Activated CD4-positive, alpha-beta T cell treated with anti-CD3 and anti-CD28 coated beads, Interleukin-2, amount 10 ng/mL, durations not matched to agents 24 days and 14 days (primary cell): ENCODE results near the gene PAWR. TPM values are rescaled to one million over a fixed set of nuclear protein-coding genes. Genes with fewer than 3 reads are reported as not detected.
"Not testable (repeated sequence)": the region's sequence is repeated elsewhere in the genome, so short reads cannot be mapped to it uniquely, and the experiment has no call there.

Source experiments
- DNase-seq: peaks from one replicate; pipeline ENCODE4 v3.0.0; 2022
- H3K27ac Mint-ChIP-seq: one replicate; pipeline ENCODE4 v1.8.0; 2022; ENCODE audit warnings: mild to moderate bottlenecking, mixed read lengths
- H3K27me3 Mint-ChIP-seq: one replicate; pipeline ENCODE4 v1.8.0; 2022; ENCODE audit warnings: mixed read lengths
- H3K36me3 Mint-ChIP-seq: one replicate; pipeline ENCODE4 v1.8.0; 2022; ENCODE audit warnings: low read depth, mild to moderate bottlenecking, mixed read lengths
- H3K4me1 Mint-ChIP-seq: one replicate; pipeline ENCODE4 v1.8.0; 2021; ENCODE audit warnings: mixed read lengths
- H3K4me3 Mint-ChIP-seq: one replicate; pipeline ENCODE4 v1.8.0; 2022; ENCODE audit warnings: mild to moderate bottlenecking, moderate library complexity, mixed read lengths
- H3K9me3 Mint-ChIP-seq: one replicate; pipeline ENCODE4 v1.8.0; 2021; ENCODE audit warnings: mixed read lengths
- intact Hi-C: fragments of 100-400 bp; cut with micrococcal nuclease; formaldehyde crosslinking; loops from one replicate; pipeline ENCODE4 v1.15.1; 2023
- total RNA-seq: library from RNA; stranded (reverse); gene quantifications from 2 replicates; pipeline ENCODE4 v1.2.3, GENCODE V29; 2022

Gene PAWR
- total RNA-seq, 1 donor from 2014 or later, result 7.5 TPM

DNA sequence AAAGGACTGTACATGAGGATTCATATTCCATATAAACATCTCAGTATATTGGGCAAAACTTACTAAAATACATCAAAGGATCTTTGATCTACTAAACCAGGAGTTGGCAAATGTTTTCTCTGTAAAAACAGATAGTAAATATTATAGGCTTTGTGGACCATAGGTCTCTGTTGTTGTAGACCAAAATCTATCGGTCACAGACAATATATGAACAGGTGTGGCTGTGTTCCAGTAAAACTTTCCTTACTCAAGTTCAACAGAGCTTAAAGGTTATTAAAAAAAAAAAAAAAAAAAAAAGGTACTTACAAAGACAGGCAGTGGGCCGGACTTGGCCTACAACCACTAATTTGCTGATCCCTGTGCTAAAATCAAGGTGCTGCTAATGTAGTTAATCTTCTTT, 40.3 kb downstream of the PAWR start:
- Mint-ChIP-seq H3K36me3 (no peaks in the 10 kb centered on the region), H3K27me3 (peaks cover 1% of the 10 kb centered on the region)
- no peak for DNase-seq

GRCh38 chr12:79648881-79649280, 41.9 kb downstream of the PAWR start:
- no peak overlapping the region for H3K27ac Mint-ChIP-seq
- no peaks in the 10 kb centered on the region for H3K9me3 Mint-ChIP-seq
- no peaks in the 10 kb centered on the region for H3K4me1 Mint-ChIP-seq
- H3K27me3 Mint-ChIP-seq, result peaks cover 1% of the 10 kb centered on the region
- no peaks in the 10 kb centered on the region for H3K36me3 Mint-ChIP-seq
- no peak for DNase-seq
- no peak overlapping the region for H3K4me3 Mint-ChIP-seq
- intact Hi-C loops, result no loop called here

More for the DNA sequence above, 40.3 kb downstream of the PAWR start:
- no peak overlapping the region for H3K4me3 Mint-ChIP-seq
- intact Hi-C loops, result no loop called here
- H3K27ac Mint-ChIP-seq, result no peak overlapping the region
- H3K4me1 Mint-ChIP-seq, result no peaks in the 10 kb centered on the region
- H3K9me3 Mint-ChIP-seq, result no peaks in the 10 kb centered on the region

DNA sequence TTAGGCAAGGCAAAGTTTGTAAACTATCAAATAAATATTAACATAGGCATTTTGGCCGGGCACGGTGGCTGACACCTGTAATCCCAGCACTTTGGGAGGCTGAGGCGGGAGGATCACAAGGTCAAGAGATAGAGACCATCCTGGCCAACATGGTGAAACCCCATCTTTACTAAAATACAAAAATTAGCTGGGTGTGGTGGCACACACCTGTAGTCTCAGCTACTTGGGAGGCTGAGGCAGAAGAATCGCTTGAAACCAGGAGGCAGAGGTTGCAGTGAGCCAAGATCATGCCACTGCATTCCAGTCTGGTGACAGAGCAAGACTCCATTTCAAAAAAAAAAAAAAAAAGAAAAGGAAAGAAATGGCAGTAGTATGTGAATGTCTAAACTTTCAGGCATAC, 43.9 kb downstream of the PAWR start:
- H3K36me3 Mint-ChIP-seq, intact Hi-C loops: not testable (repeated sequence)

GRCh38 chr12:79645235-79645630, 45.5 kb downstream of the PAWR start:
- Mint-ChIP-seq H3K4me3 (no peak overlapping the region), H3K27me3 (peaks cover 1% of the 10 kb centered on the region), H3K4me1 (no peaks in the 10 kb centered on the region), H3K36me3 (no peaks in the 10 kb centered on the region), H3K27ac (no peak overlapping the region), H3K9me3 (no peaks in the 10 kb centered on the region)
- DNase-seq, result no peak
- intact Hi-C loops, result no loop called here

More for the DNA sequence above, 43.9 kb downstream of the PAWR start:
- not testable (repeated sequence) for H3K4me1 Mint-ChIP-seq, H3K4me3 Mint-ChIP-seq, H3K27ac Mint-ChIP-seq, H3K9me3 Mint-ChIP-seq, DNase-seq, H3K27me3 Mint-ChIP-seq

DNA sequence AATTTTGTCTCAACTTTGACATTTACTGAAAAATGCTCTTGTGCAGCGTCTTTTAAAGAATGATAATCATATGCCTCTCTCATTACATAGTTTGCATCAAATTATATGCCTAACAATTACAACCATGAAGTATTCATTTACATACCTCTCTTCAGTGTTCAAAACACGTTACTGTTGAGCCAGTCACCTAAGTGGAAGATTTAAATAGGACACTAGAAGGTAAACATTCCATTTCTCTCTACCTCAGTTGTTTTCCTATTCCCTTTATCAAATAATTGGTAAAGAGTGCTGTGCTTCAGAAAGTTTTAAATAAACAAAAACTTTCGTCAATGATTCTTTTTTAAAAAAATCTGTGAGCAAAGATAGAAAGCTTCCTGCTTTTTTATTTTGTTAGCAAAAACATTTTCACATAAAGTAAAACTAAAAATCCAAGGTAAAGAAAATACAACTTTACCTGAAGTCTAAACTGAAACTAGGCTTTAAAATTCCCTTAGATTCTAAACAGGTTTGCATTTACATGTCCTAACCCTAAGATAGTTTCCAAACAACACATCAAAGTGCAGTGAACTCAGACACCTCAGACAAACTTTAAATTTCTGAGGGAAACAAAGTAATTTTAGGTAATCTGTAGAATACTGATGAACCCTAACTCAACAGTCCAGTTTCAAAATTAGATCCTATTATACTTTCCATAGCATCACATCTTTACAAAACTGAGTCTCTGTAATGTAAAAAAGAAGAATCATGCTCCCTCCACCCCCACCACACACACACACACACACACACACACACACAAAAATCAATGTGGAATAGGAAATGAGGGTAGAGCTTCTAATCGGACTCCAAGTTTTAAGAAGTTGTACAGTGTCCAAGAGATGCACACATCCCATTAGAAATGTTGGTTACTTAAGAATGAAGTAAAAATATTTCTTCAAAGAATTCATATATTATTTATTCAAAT, 46.2 kb downstream of the PAWR start:
- no peak for DNase-seq
- H3K27me3 Mint-ChIP-seq, result peaks cover 1% of the 10 kb centered on the region
- no peaks in the 10 kb centered on the region for H3K4me1 Mint-ChIP-seq
- H3K27ac Mint-ChIP-seq, result no peak overlapping the region
- no peaks in the 10 kb centered on the region for H3K36me3 Mint-ChIP-seq
- no peak overlapping the region for H3K4me3 Mint-ChIP-seq
- intact Hi-C loops, result no loop called here
- H3K9me3 Mint-ChIP-seq, result no peaks in the 10 kb centered on the region

DNA sequence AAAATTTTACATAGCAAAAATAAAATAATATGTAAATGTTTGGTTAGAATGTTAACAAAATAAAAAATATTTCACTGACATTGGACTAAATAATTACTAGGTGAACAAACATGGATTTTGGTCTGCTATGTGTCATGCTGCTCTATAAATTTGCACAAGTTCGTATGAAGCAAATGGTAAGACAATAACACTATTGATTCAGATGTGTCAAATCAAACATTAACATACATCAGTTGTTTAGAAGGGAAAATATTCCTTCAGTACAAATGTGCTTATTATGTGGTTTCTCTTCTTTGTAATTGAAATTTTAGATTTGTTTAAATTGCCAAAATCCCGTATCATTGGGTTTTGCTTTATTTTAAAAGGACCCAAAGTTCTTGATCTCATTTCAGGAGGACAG, 46.9 kb downstream of the PAWR start:
- DNase-seq, result no peak
- intact Hi-C loops, result no loop called here

DNA sequence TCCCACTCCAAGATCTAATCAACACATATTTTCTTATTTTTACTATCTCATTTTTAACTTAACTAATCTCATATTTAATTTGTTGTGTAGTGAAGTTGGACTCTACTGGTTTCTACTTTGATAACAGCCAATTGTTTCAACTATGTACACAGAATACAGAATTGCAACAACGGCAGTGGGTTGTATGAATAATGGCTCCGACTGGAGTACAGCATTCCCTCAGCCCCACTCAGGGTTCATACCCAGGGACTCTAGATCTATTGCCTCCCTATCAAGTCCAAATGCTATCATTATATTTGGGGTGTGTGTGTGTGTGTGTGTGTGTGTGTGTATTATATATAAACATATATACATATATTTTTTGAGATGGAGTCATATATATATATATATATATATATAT, 52.3 kb downstream of the PAWR start:
- Mint-ChIP-seq H3K4me3 (no peak overlapping the region), H3K9me3 (no peaks in the 10 kb centered on the region), H3K27ac (no peak overlapping the region), H3K4me1 (no peaks in the 10 kb centered on the region), H3K27me3 (no peaks in the 10 kb centered on the region), H3K36me3 (no peaks in the 10 kb centered on the region)
- intact Hi-C loops, result no loop called here
- no peak for DNase-seq

More for the DNA sequence above, 46.9 kb downstream of the PAWR start:
- Mint-ChIP-seq H3K4me3 (no peak overlapping the region), H3K27me3 (peaks cover 1% of the 10 kb centered on the region), H3K36me3 (no peaks in the 10 kb centered on the region), H3K4me1 (no peaks in the 10 kb centered on the region), H3K9me3 (no peaks in the 10 kb centered on the region), H3K27ac (no peak overlapping the region)

GRCh38 chr12:79637093-79637492, 53.7 kb downstream of the PAWR start:
- intact Hi-C loops, result no loop called here
- H3K27me3 Mint-ChIP-seq, result no peaks in the 10 kb centered on the region

DNA sequence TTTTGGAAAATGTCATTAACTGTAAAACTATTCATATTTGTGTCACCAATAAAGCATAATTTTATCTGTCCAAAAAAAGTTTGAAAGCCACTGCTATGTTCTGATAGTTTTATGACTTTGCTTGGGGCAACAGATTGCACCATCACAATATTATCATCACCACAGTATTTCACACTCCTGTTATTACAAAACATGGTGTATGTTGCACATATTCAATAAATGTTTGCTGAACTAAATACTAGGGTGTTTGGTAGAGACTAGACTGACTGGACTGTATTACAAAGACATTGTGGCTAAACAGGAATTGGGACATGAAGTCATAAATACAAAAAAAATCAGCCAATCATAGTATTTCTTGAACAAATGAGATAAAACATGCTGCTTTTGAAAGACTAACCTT, 55.1 kb downstream of the PAWR start:
- Mint-ChIP-seq H3K27ac (no peak overlapping the region), H3K36me3 (no peaks in the 10 kb centered on the region), H3K27me3 (no peaks in the 10 kb centered on the region), H3K4me3 (no peak overlapping the region), H3K4me1 (no peaks in the 10 kb centered on the region), H3K9me3 (no peaks in the 10 kb centered on the region)
- no peak for DNase-seq
- intact Hi-C loops, result no loop called here

More at GRCh38 chr12:79637093-79637492, 53.7 kb downstream of the PAWR start:
- H3K27ac Mint-ChIP-seq, result no peak overlapping the region
- H3K4me3 Mint-ChIP-seq, result no peak overlapping the region
- no peaks in the 10 kb centered on the region for H3K9me3 Mint-ChIP-seq
- no peaks in the 10 kb centered on the region for H3K36me3 Mint-ChIP-seq
- no peak for DNase-seq
- H3K4me1 Mint-ChIP-seq, result no peaks in the 10 kb centered on the region

GRCh38 chr12:79634957-79635471, 55.8 kb downstream of the PAWR start:
- intact Hi-C loops, result no loop called here
- H3K27ac Mint-ChIP-seq, result no peak overlapping the region
- H3K4me1 Mint-ChIP-seq, result no peaks in the 10 kb centered on the region
- H3K36me3 Mint-ChIP-seq, result no peaks in the 10 kb centered on the region
- H3K4me3 Mint-ChIP-seq, result no peak overlapping the region
- H3K27me3 Mint-ChIP-seq, result no peaks in the 10 kb centered on the region
- no peaks in the 10 kb centered on the region for H3K9me3 Mint-ChIP-seq
- DNase-seq, result no peak

DNA sequence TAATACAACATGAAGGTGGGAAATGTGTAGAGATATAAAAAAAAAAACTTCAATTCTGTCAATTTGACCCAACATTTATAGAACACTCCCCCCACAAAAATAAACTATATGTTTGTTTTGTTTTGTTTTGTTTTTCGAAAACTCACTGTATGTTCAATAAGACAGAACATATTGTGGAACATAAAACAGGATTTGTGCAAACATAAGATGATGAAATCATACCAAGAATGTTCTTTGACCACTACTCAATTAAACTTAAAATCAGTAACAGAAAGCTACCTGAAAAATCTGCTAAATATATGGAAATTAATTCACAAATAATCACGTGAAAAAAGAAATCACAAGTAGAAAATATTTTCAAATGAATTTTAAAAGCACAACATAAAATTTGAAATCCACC, 61.2 kb downstream of the PAWR start:
- Mint-ChIP-seq H3K9me3 (no peaks in the 10 kb centered on the region), H3K4me1 (no peaks in the 10 kb centered on the region), H3K27me3 (no peaks in the 10 kb centered on the region), H3K36me3 (no peaks in the 10 kb centered on the region), H3K4me3 (no peak overlapping the region), H3K27ac (no peak overlapping the region)
- intact Hi-C loops, result no loop called here
- no peak for DNase-seq

DNA sequence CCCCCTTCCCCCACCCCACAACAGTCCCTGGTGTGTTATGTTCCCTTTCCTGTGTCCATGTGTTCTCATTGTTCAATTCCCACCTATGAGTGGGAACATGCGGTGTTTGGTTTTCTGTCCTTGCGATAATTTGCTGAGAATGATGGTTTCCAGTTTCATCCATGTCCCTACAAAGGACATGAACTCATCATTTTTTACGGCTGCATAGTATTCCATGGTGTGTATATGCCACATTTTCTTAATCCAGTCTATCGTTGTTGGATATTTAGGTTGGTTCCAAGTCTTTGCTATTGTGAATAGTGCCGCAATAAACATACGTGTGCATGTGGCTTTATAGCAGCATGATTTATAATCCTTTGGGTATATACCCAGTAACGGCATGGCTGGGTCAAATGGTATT, 64.0 kb downstream of the PAWR start:
- DNase-seq, H3K27ac Mint-ChIP-seq, H3K36me3 Mint-ChIP-seq, H3K9me3 Mint-ChIP-seq, H3K4me1 Mint-ChIP-seq, intact Hi-C loops, H3K27me3 Mint-ChIP-seq, H3K4me3 Mint-ChIP-seq: not testable (repeated sequence)

- Mint-ChIP-seq H3K4me3 (no peak overlapping the region), H3K27ac (no peak overlapping the region), H3K36me3 (no peaks in the 10 kb centered on the region), H3K27me3 (no peaks in the 10 kb centered on the region), H3K4me1 (no peaks in the 10 kb centered on the region), H3K9me3 (no peaks in the 10 kb centered on the region)
- intact Hi-C loops, result no loop called here
- no peak for DNase-seq
Measured at GRCh38 chr12:79624378-79624777, 66.4 kb downstream of the PAWR start.

GRCh38 chr12:79619872-79620562, 70.7 kb downstream of the PAWR start:
- Mint-ChIP-seq H3K4me1 (no peaks in the 10 kb centered on the region), H3K4me3 (no peak overlapping the region), H3K36me3 (no peaks in the 10 kb centered on the region), H3K9me3 (no peaks in the 10 kb centered on the region), H3K27ac (no peak overlapping the region), H3K27me3 (no peaks in the 10 kb centered on the region)
- no peak for DNase-seq
- intact Hi-C loops, result no loop called here
